Measurements from ENCODE around the gene ITGB8. TPM values are rescaled to one million over a fixed set of nuclear protein-coding genes. Genes with fewer than 3 reads are reported as not detected.
"Not testable (repeated sequence)": the region's sequence is repeated elsewhere in the genome, so short reads cannot be mapped to it uniquely, and the experiment has no call there.

ITGB8 gene
- total RNA-seq, 3 donors from 2014 or later, result 0.10 to 0.19 (median 0.11) TPM

GRCh38 chr7:20301311-20301939 is 29.3 kb upstream of the ITGB8 start:
- H3K4me3 Mint-ChIP-seq, result no peak overlapping the region
- H3K36me3 Mint-ChIP-seq (ENCODE audit: insufficient read depth), result no peaks in the 10 kb centered on the region
- DNase-seq (no peak), ATAC-seq (no peak)
- H3K9me3 Mint-ChIP-seq, result no peaks in the 10 kb centered on the region
- H3K4me1 Mint-ChIP-seq (ENCODE audit: low read depth), result peaks cover 2% of the 10 kb centered on the region
- no peaks in the 10 kb centered on the region for H3K27me3 Mint-ChIP-seq (ENCODE audit: low read depth)

GRCh38 chr7:20302300-20302699 is 28.4 kb upstream of the ITGB8 start:
- DNase-seq; ATAC-seq; H3K36me3 Mint-ChIP-seq (ENCODE audit: insufficient read depth); H3K27me3 Mint-ChIP-seq (ENCODE audit: low read depth); H3K9me3 Mint-ChIP-seq; H3K4me3 Mint-ChIP-seq; H3K4me1 Mint-ChIP-seq (ENCODE audit: low read depth): not testable (repeated sequence)

GRCh38 chr7:20302891-20303290 is 27.8 kb upstream of the ITGB8 start:
- Mint-ChIP-seq H3K9me3 (no peaks in the 10 kb centered on the region), H3K4me1 (ENCODE audit: low read depth) (peaks cover 2% of the 10 kb centered on the region), H3K36me3 (ENCODE audit: insufficient read depth) (no peaks in the 10 kb centered on the region), H3K4me3 (no peak overlapping the region), H3K27me3 (ENCODE audit: low read depth) (no peaks in the 10 kb centered on the region)
- DNase-seq, result no peak
- no peak for ATAC-seq

- no peak overlapping the region for H3K4me3 Mint-ChIP-seq
- ATAC-seq, result no peak
- H3K4me1 Mint-ChIP-seq (ENCODE audit: low read depth), result peaks cover 2% of the 10 kb centered on the region
- H3K9me3 Mint-ChIP-seq, result no peaks in the 10 kb centered on the region
- no peak for DNase-seq
- no peaks in the 10 kb centered on the region for H3K27me3 Mint-ChIP-seq (ENCODE audit: low read depth)
- no peaks in the 10 kb centered on the region for H3K36me3 Mint-ChIP-seq (ENCODE audit: insufficient read depth)
Observed at GRCh38 chr7:20304366-20304765, 26.3 kb upstream of the ITGB8 start.

- Mint-ChIP-seq H3K4me1 (ENCODE audit: low read depth) (no peaks in the 10 kb centered on the region), H3K4me3 (no peak overlapping the region), H3K9me3 (no peaks in the 10 kb centered on the region), H3K36me3 (ENCODE audit: insufficient read depth) (no peaks in the 10 kb centered on the region), H3K27me3 (ENCODE audit: low read depth) (no peaks in the 10 kb centered on the region)
- DNase-seq, result no peak
- no peak for ATAC-seq
Observed at GRCh38 chr7:20305726-20306125, 25.0 kb upstream of the ITGB8 start.

- no peaks in the 10 kb centered on the region for H3K9me3 Mint-ChIP-seq
- DNase-seq, result no peak
- no peaks in the 10 kb centered on the region for H3K27me3 Mint-ChIP-seq (ENCODE audit: low read depth)
- ATAC-seq, result no peak
- no peaks in the 10 kb centered on the region for H3K4me1 Mint-ChIP-seq (ENCODE audit: low read depth)
- H3K36me3 Mint-ChIP-seq (ENCODE audit: insufficient read depth), result no peaks in the 10 kb centered on the region
- H3K4me3 Mint-ChIP-seq, result no peak overlapping the region
Observed at GRCh38 chr7:20306180-20306946, 24.3 kb upstream of the ITGB8 start.

- Mint-ChIP-seq H3K9me3 (no peaks in the 10 kb centered on the region), H3K4me3 (no peak overlapping the region), H3K4me1 (ENCODE audit: low read depth) (no peaks in the 10 kb centered on the region), H3K36me3 (ENCODE audit: insufficient read depth) (no peaks in the 10 kb centered on the region), H3K27me3 (ENCODE audit: low read depth) (no peaks in the 10 kb centered on the region)
- no peak for DNase-seq
- ATAC-seq, result no peak
Observed at GRCh38 chr7:20307119-20307518, 23.6 kb upstream of the ITGB8 start.

- H3K4me3 Mint-ChIP-seq, result no peak overlapping the region
- H3K9me3 Mint-ChIP-seq, result no peaks in the 10 kb centered on the region
- ATAC-seq (no peak), DNase-seq (no peak)
- H3K27me3 Mint-ChIP-seq (ENCODE audit: low read depth), result no peaks in the 10 kb centered on the region
- no peaks in the 10 kb centered on the region for H3K4me1 Mint-ChIP-seq (ENCODE audit: low read depth)
- no peaks in the 10 kb centered on the region for H3K36me3 Mint-ChIP-seq (ENCODE audit: insufficient read depth)
Observed at GRCh38 chr7:20307901-20308300, 22.8 kb upstream of the ITGB8 start.

GRCh38 chr7:20310301-20310700 is 20.4 kb upstream of the ITGB8 start:
- no peak overlapping the region for H3K4me3 Mint-ChIP-seq
- DNase-seq (no peak), ATAC-seq (no peak)
- no peaks in the 10 kb centered on the region for H3K4me1 Mint-ChIP-seq (ENCODE audit: low read depth)
- H3K36me3 Mint-ChIP-seq (ENCODE audit: insufficient read depth), result no peaks in the 10 kb centered on the region
- no peaks in the 10 kb centered on the region for H3K9me3 Mint-ChIP-seq
- no peaks in the 10 kb centered on the region for H3K27me3 Mint-ChIP-seq (ENCODE audit: low read depth)

GRCh38 chr7:20310963-20311742 is 19.5 kb upstream of the ITGB8 start:
- DNase-seq, result no peak
- H3K4me3 Mint-ChIP-seq, result no peak overlapping the region
- no peaks in the 10 kb centered on the region for H3K36me3 Mint-ChIP-seq (ENCODE audit: insufficient read depth)
- H3K4me1 Mint-ChIP-seq (ENCODE audit: low read depth), result no peaks in the 10 kb centered on the region
- ATAC-seq, result no peak
- no peaks in the 10 kb centered on the region for H3K9me3 Mint-ChIP-seq
- H3K27me3 Mint-ChIP-seq (ENCODE audit: low read depth), result no peaks in the 10 kb centered on the region

- no peak overlapping the region for H3K4me3 Mint-ChIP-seq
- ATAC-seq (no peak), DNase-seq (no peak)
- no peaks in the 10 kb centered on the region for H3K9me3 Mint-ChIP-seq
- H3K27me3 Mint-ChIP-seq (ENCODE audit: low read depth), result no peaks in the 10 kb centered on the region
- no peaks in the 10 kb centered on the region for H3K36me3 Mint-ChIP-seq (ENCODE audit: insufficient read depth)
- no peaks in the 10 kb centered on the region for H3K4me1 Mint-ChIP-seq (ENCODE audit: low read depth)
Observed at GRCh38 chr7:20311743-20312042, 19.0 kb upstream of the ITGB8 start.

- no peaks in the 10 kb centered on the region for H3K36me3 Mint-ChIP-seq (ENCODE audit: insufficient read depth)
- DNase-seq (no peak), ATAC-seq (no peak)
- H3K4me1 Mint-ChIP-seq (ENCODE audit: low read depth), result no peaks in the 10 kb centered on the region
- no peak overlapping the region for H3K4me3 Mint-ChIP-seq
- no peaks in the 10 kb centered on the region for H3K9me3 Mint-ChIP-seq
- H3K27me3 Mint-ChIP-seq (ENCODE audit: low read depth), result no peaks in the 10 kb centered on the region
Observed at GRCh38 chr7:20312562-20312961, 18.1 kb upstream of the ITGB8 start.

GRCh38 chr7:20313626-20314025 is 17.1 kb upstream of the ITGB8 start:
- H3K4me3 Mint-ChIP-seq, result no peak overlapping the region
- no peak for DNase-seq

GRCh38 chr7:20314198-20314597 is 16.5 kb upstream of the ITGB8 start:
- H3K4me3 Mint-ChIP-seq, result no peak overlapping the region
- no peaks in the 10 kb centered on the region for H3K27me3 Mint-ChIP-seq (ENCODE audit: low read depth)
- H3K4me1 Mint-ChIP-seq (ENCODE audit: low read depth), result no peaks in the 10 kb centered on the region
- H3K36me3 Mint-ChIP-seq (ENCODE audit: insufficient read depth), result no peaks in the 10 kb centered on the region
- no peak for ATAC-seq
- no peaks in the 10 kb centered on the region for H3K9me3 Mint-ChIP-seq
- no peak for DNase-seq

More at GRCh38 chr7:20313626-20314025, 17.1 kb upstream of the ITGB8 start:
- Mint-ChIP-seq H3K9me3 (no peaks in the 10 kb centered on the region), H3K27me3 (ENCODE audit: low read depth) (no peaks in the 10 kb centered on the region), H3K36me3 (ENCODE audit: insufficient read depth) (no peaks in the 10 kb centered on the region), H3K4me1 (ENCODE audit: low read depth) (no peaks in the 10 kb centered on the region)
- no peak for ATAC-seq

- Mint-ChIP-seq H3K4me3 (no peak overlapping the region), H3K9me3 (no peaks in the 10 kb centered on the region), H3K36me3 (ENCODE audit: insufficient read depth) (no peaks in the 10 kb centered on the region), H3K27me3 (ENCODE audit: low read depth) (no peaks in the 10 kb centered on the region), H3K4me1 (ENCODE audit: low read depth) (no peaks in the 10 kb centered on the region)
- ATAC-seq (no peak), DNase-seq (no peak)
Observed at GRCh38 chr7:20316706-20317105, 14.0 kb upstream of the ITGB8 start.
